ENCODE results near the gene DNAJA3.

The DNAJA3 gene

GRCh38 chr16:4383591-4384444 is 41.9 kb upstream of the DNAJA3 start:
- no peaks in the 10 kb centered on the region for H3K27me3 Mint-ChIP-seq (ENCODE audit: low read depth)
- no peaks in the 10 kb centered on the region for H3K9me3 Mint-ChIP-seq
- no peak for DNase-seq (ENCODE audit: low spot score)
- no peaks in the 10 kb centered on the region for H3K4me1 Mint-ChIP-seq (ENCODE audit: low read depth)
- no peak overlapping the region for H3K4me3 Mint-ChIP-seq
- H3K27ac Mint-ChIP-seq = no peak overlapping the region
- H3K36me3 Mint-ChIP-seq (ENCODE audit: low read depth) = peaks cover 13% of the 10 kb centered on the region

GRCh38 chr16:4384509-4384942 is 41.1 kb upstream of the DNAJA3 start:
- H3K36me3 Mint-ChIP-seq (ENCODE audit: low read depth) = peaks cover 13% of the 10 kb centered on the region
- H3K9me3 Mint-ChIP-seq = no peaks in the 10 kb centered on the region
- H3K27ac Mint-ChIP-seq = no peak overlapping the region
- no peak overlapping the region for H3K4me3 Mint-ChIP-seq
- DNase-seq (ENCODE audit: low spot score) = no peak
- no peaks in the 10 kb centered on the region for H3K27me3 Mint-ChIP-seq (ENCODE audit: low read depth)
- H3K4me1 Mint-ChIP-seq (ENCODE audit: low read depth) = no peaks in the 10 kb centered on the region

DNA sequence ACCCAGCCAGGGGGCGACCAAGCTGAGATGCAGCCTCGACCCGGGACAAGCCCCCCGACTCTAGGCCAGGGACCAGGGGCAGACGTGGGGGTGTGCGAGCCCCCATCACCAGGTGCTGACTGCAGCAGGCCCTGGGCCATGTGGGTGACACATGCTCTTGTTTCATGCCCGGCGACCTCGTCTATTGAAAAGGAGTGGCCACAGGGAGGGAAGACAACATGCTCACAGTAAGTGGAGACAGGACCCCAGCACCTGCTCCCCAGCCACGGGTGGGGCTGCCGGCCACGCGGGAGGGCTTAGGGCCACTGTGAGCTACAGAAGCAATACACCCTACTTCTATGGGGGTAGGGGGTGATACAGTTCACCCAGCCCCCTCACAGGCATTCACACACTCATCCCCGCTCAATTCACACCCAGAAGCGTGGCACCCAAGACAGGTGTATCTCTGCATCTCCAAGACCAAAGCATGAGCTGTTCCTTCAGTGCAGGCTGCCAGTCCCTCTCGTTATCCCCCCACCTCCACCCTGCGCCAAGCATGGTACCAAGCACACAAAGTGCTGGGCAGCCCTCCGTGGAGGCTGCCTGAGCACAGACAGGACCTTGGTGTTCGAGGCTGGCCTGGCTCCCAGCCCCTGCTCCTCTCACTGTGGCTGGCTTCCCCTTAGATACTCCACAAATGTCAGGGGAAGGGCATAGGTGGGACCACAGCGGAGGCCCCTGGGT is 40.4 kb upstream of the DNAJA3 start:
- no peaks in the 10 kb centered on the region for H3K9me3 Mint-ChIP-seq
- no peak overlapping the region for H3K4me3 Mint-ChIP-seq
- no peaks in the 10 kb centered on the region for H3K27me3 Mint-ChIP-seq (ENCODE audit: low read depth)
- no peak for DNase-seq (ENCODE audit: low spot score)
- H3K36me3 Mint-ChIP-seq (ENCODE audit: low read depth) = peaks cover 17% of the 10 kb centered on the region
- H3K27ac Mint-ChIP-seq = no peak overlapping the region
- no peaks in the 10 kb centered on the region for H3K4me1 Mint-ChIP-seq (ENCODE audit: low read depth)

GRCh38 chr16:4385789-4386450 is 39.7 kb upstream of the DNAJA3 start:
- H3K27me3 Mint-ChIP-seq (ENCODE audit: low read depth) = no peaks in the 10 kb centered on the region
- H3K4me3 Mint-ChIP-seq = no peak overlapping the region
- peaks cover 15% of the 10 kb centered on the region for H3K36me3 Mint-ChIP-seq (ENCODE audit: low read depth)
- H3K4me1 Mint-ChIP-seq (ENCODE audit: low read depth) = no peaks in the 10 kb centered on the region
- no peaks in the 10 kb centered on the region for H3K9me3 Mint-ChIP-seq
- no peak overlapping the region for H3K27ac Mint-ChIP-seq
- DNase-seq (ENCODE audit: low spot score) = no peak

DNA sequence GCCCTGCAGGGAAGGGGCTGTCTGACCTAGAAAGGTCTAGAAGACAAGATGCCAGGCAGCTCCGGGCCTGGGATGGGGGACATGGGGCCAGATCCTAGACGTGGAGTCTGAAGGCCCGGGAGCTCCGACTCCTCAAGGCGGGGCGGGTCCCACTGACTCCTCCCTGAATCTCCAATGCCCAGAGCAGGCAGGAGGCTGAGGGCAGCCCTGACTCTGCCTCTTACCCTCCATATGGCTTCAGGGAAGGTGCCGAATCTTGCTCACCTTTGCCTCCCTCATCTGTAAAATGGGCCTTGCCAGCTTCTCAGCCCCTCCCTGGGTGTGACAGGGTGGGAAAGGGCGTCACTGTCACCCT is 39.2 kb upstream of the DNAJA3 start:
- Mint-ChIP-seq H3K27ac (no peak overlapping the region), H3K27me3 (ENCODE audit: low read depth) (no peaks in the 10 kb centered on the region), H3K4me1 (ENCODE audit: low read depth) (no peaks in the 10 kb centered on the region), H3K4me3 (no peak overlapping the region), H3K9me3 (no peaks in the 10 kb centered on the region), H3K36me3 (ENCODE audit: low read depth) (peaks cover 15% of the 10 kb centered on the region)
- no peak for DNase-seq (ENCODE audit: low spot score)

GRCh38 chr16:4386951-4387565 is 38.6 kb upstream of the DNAJA3 start:
- no peak for DNase-seq (ENCODE audit: low spot score)
- H3K9me3 Mint-ChIP-seq = no peaks in the 10 kb centered on the region
- H3K27me3 Mint-ChIP-seq (ENCODE audit: low read depth) = no peaks in the 10 kb centered on the region
- H3K36me3 Mint-ChIP-seq (ENCODE audit: low read depth) = peaks cover 12% of the 10 kb centered on the region
- no peaks in the 10 kb centered on the region for H3K4me1 Mint-ChIP-seq (ENCODE audit: low read depth)
- no peak overlapping the region for H3K27ac Mint-ChIP-seq
- no peak overlapping the region for H3K4me3 Mint-ChIP-seq

GRCh38 chr16:4387781-4388180 is 37.9 kb upstream of the DNAJA3 start:
- no peaks in the 10 kb centered on the region for H3K27me3 Mint-ChIP-seq (ENCODE audit: low read depth)

DNA sequence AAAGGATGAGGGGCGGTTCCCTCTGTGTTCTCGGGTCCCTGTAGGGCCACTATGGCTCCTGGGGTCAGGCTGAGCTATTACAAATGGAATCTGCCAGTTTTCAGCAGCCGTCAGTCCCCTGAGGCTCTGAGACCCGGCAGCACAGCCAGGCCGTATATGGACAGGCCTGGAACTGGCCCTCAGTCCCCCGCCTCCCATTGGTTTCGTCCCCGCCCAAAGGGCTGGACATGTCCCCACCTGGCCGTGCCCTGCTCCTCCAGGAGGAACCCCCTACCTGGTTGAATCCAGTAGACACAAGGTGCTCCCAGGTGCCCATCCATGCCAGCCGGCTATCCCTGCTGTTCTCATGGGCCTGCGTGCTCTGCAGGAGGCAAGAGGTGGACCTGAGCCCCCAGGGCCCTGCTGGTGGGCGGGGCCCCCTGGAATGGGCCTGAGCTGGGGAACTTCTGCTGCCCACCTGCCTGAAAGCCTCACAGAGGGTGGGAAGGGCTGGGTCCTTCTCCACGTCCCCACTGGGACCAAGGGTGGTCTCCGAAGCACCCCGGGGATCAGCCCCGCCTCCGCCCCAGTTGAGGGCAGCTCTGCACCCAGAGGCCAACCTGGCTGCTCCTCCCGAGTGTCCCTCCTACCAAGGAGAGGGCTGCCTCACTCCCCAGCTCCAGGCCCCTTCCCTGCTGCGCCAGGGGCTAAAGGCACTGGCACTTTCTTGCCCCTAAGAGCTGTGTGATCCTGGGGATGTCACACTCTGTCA is 37.2 kb upstream of the DNAJA3 start:
- H3K4me3 Mint-ChIP-seq = no peak overlapping the region
- no peaks in the 10 kb centered on the region for H3K4me1 Mint-ChIP-seq (ENCODE audit: low read depth)
- no peaks in the 10 kb centered on the region for H3K9me3 Mint-ChIP-seq
- no peaks in the 10 kb centered on the region for H3K27me3 Mint-ChIP-seq (ENCODE audit: low read depth)
- H3K27ac Mint-ChIP-seq = no peak overlapping the region
- H3K36me3 Mint-ChIP-seq (ENCODE audit: low read depth) = peaks cover 13% of the 10 kb centered on the region
- DNase-seq (ENCODE audit: low spot score) = no peak

More at GRCh38 chr16:4387781-4388180, 37.9 kb upstream of the DNAJA3 start:
- Mint-ChIP-seq H3K4me1 (ENCODE audit: low read depth) (no peaks in the 10 kb centered on the region), H3K4me3 (no peak overlapping the region), H3K27ac (no peak overlapping the region), H3K9me3 (no peaks in the 10 kb centered on the region), H3K36me3 (ENCODE audit: low read depth) (peaks cover 12% of the 10 kb centered on the region)
- no peak for DNase-seq (ENCODE audit: low spot score)

GRCh38 chr16:4389051-4389955 is 36.4 kb upstream of the DNAJA3 start:
- Mint-ChIP-seq H3K4me1 (ENCODE audit: low read depth) (no peaks in the 10 kb centered on the region), H3K4me3 (no peak overlapping the region), H3K27me3 (ENCODE audit: low read depth) (no peaks in the 10 kb centered on the region), H3K27ac (no peak overlapping the region), H3K36me3 (ENCODE audit: low read depth) (peaks cover 16% of the 10 kb centered on the region), H3K9me3 (no peaks in the 10 kb centered on the region)
- DNase-seq (ENCODE audit: low spot score) = no peak

- H3K4me1 Mint-ChIP-seq (ENCODE audit: low read depth) = no peaks in the 10 kb centered on the region
- no peak overlapping the region for H3K27ac Mint-ChIP-seq
- DNase-seq (ENCODE audit: low spot score) = no peak
- peaks cover 21% of the 10 kb centered on the region for H3K36me3 Mint-ChIP-seq (ENCODE audit: low read depth)
- no peak overlapping the region for H3K4me3 Mint-ChIP-seq
- H3K27me3 Mint-ChIP-seq (ENCODE audit: low read depth) = no peaks in the 10 kb centered on the region
- H3K9me3 Mint-ChIP-seq = no peaks in the 10 kb centered on the region
Measured at GRCh38 chr16:4390266-4391260, 35.1 kb upstream of the DNAJA3 start.

DNA sequence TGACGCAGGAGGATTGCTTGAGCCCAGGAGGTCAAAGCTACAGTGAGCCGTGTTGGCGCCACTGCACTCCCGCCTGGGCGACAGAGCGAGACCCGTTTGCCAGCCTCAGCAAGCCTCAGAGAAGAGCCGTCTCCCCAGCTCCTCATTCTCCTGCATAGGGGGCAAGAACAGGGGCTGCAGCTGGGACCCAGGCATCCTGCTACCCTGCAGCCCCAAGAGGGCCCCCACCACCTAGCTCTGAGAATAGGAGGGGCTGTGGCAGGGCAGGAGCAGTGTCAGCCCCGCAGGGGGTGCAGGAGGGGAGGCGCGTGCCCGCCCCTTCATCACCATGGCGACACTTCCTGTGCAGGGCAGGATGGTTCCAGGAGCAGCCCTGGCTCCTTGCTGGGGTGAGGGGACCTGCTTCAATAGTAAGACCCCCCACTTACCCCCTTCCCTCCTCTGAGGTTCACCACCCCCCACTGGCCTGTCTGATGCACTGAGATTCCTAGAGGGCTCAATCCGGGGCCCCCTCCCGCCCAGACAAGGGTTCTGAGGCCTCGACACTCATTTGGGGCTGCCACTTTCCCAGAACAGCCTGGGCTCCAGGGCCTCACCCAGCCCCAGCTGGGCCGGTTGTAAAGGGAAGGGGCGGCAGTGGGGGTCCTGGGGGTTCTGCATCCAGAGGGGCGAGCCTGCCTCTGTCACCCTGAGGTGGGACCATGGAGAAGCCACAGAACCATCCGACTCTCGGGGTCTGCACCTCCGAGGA is 33.9 kb upstream of the DNAJA3 start:
- H3K4me3 Mint-ChIP-seq = no peak overlapping the region
- H3K4me1 Mint-ChIP-seq (ENCODE audit: low read depth) = no peaks in the 10 kb centered on the region
- H3K9me3 Mint-ChIP-seq = no peaks in the 10 kb centered on the region
- no peaks in the 10 kb centered on the region for H3K27me3 Mint-ChIP-seq (ENCODE audit: low read depth)
- H3K27ac Mint-ChIP-seq = no peak overlapping the region
- peaks cover 22% of the 10 kb centered on the region for H3K36me3 Mint-ChIP-seq (ENCODE audit: low read depth)
- no peak for DNase-seq (ENCODE audit: low spot score)

Measured in T-helper 2 cell treated with Interferon-gamma antibody and Interleukin-4, amounts not matched to agents 5 μg/mL and 100 μg/mL, for 36 hours (primary cell).